ENCODE measurements around the gene TCEA3.

- TF ChIP-seq POLR2AphosphoS5 (IDR thresholded peaks at IDR 0.05; ENCODE audit: low read depth, low read length), result no peak
- no peak for TF ChIP-seq POLR2A (IDR thresholded peaks at IDR 0.05; ENCODE audit: low read depth, low read length)
- TF ChIP-seq TAF1 (IDR thresholded peaks at IDR 0.05; ENCODE audit: borderline replicate concordance, low read depth, low read length), result no peak
Observed at GRCh38 chr1:23419180-23419579, 5.4 kb downstream of the TCEA3 start.
